ENCODE results near the gene MICAL1. TPM values are rescaled to one million over a fixed set of nuclear protein-coding genes. Genes with fewer than 3 reads are reported as not detected.

The MICAL1 gene
- total RNA-seq, 4 donors from 2014 or later: 13.5 to 78.0 (median 32.2) TPM

- no peak for TF ChIP-seq CTCF (IDR thresholded peaks at IDR 0.05; ENCODE audit: low read depth)
Observed at GRCh38 chr6:109417646-109418045, 37.9 kb downstream of the MICAL1 start.

GRCh38 chr6:109411034-109411433, 44.5 kb downstream of the MICAL1 start:
- TF ChIP-seq CTCF (IDR thresholded peaks at IDR 0.05; ENCODE audit: low read depth): no peak

- TF ChIP-seq CTCF (IDR thresholded peaks at IDR 0.05; ENCODE audit: low read depth): no peak
Observed at GRCh38 chr6:109406196-109406595, 49.4 kb downstream of the MICAL1 start.

- TF ChIP-seq CTCF (IDR thresholded peaks at IDR 0.05; ENCODE audit: low read depth): no peak
Observed at GRCh38 chr6:109397020-109397419, 58.6 kb downstream of the MICAL1 start.

GRCh38 chr6:109396046-109396718, 59.4 kb downstream of the MICAL1 start:
- TF ChIP-seq CTCF (IDR thresholded peaks at IDR 0.05; ENCODE audit: low read depth): no peak

Other genes with a start within 250 kb of the MICAL1 start
- gene CD164, start 73.3 kb downstream of the MICAL1 start, total RNA-seq: 100 to 1,000 TPM; 177 to 516 (median 317) TPM
- 1 to 10 TPM in 3 of 4 donors, under 1 TPM in 1; 0.57 to 8.8 (median 4.7) TPM for gene PPIL6, start 15.1 kb downstream of the MICAL1 start, total RNA-seq
- gene SMPD2, start 15.0 kb downstream of the MICAL1 start, total RNA-seq: 10 to 100 TPM in 2 of 4 donors, 1 to 10 TPM in 2; 3.6 to 24.3 (median 11.3) TPM
- 10 to 100 TPM in 2 of 4 donors, 1 to 10 TPM in 2; 7.0 to 10.9 (median 9.0) TPM for gene ZBTB24, start 27.4 kb upstream of the MICAL1 start, total RNA-seq
- 1 to 10 TPM; 7.0 to 9.8 (median 8.1) TPM for gene AK9, start 235.4 kb upstream of the MICAL1 start, total RNA-seq
- gene FIG4, start 235.5 kb upstream of the MICAL1 start, total RNA-seq: 10 to 100 TPM; 13.5 to 45.6 (median 19.6) TPM